K562 (cell line): ENCODE results near the gene TMEM217. TPM values are rescaled to one million over a fixed set of nuclear protein-coding genes. Genes with fewer than 3 reads are reported as not detected.

Source experiments
- FOXM1 ChIP-seq, 2 experiments: fragments of 450-650 bp in 1 of 2; sonication (generic) in 1 of 2; formaldehyde crosslinking in 1 of 2; IDR thresholded peaks; 2 replicates each; pipeline versions ENCODE4 v1.6.1 to v1.9.0; 2017 to 2022; ENCODE audit warnings: low read depth in 2 of 2, mild to moderate bottlenecking in 2 of 2, missing genetic modification reagents in 1 of 2, moderate library complexity in 1 of 2
- FUS ChIP-seq: fragments of 200-400 bp; formaldehyde crosslinking; optimal IDR thresholded peaks from 2 replicates; pipeline ENCODE3; 2017; ENCODE audit warnings: low read depth, low read length
- HEY1 ChIP-seq: fragments of 250-450 bp; sonication (Bioruptor Pico); IDR thresholded peaks from 2 replicates; pipeline ENCODE4 v1.5.0; 2020; ENCODE audit warnings: mild to moderate bottlenecking, moderate library complexity, borderline replicate concordance
- PHB2 ChIP-seq: fragments of 450-650 bp; IDR thresholded peaks from 2 replicates; pipeline ENCODE4 v1.6.1; 2017; ENCODE audit warnings: low read depth
- PHF8 ChIP-seq: fragments of 200-600 bp; sonication (generic); IDR thresholded peaks from 2 replicates; pipeline ENCODE4 v1.6.1; 2012; ENCODE audit warnings: mixed run types, mild to moderate bottlenecking, inconsistent platforms, low read length, moderate library complexity, borderline replicate concordance
- POLR3A ChIP-seq: IDR thresholded peaks from 2 replicates; pipeline ENCODE4 v1.6.1; 2011; ENCODE audit warnings: borderline replicate concordance, mild to moderate bottlenecking, moderate library complexity; ENCODE audit not compliant: insufficient read length, insufficient read depth; ENCODE audit errors: extremely low read depth
- PYGO2 ChIP-seq: fragments of 450-650 bp; IDR thresholded peaks from 2 replicates; pipeline ENCODE4 v1.6.1; 2016; ENCODE audit warnings: mild to moderate bottlenecking, missing genetic modification characterization, moderate library complexity, missing compliant biosample characterization
- RHOXF2B ChIP-seq: fragments of 250-450 bp; sonication (Bioruptor Pico); conservative IDR thresholded peaks from 2 replicates; pipeline ENCODE4 v1.5.1; 2021
- SMAD1 ChIP-seq: fragments of 150-350 bp; IDR thresholded peaks from 2 replicates; pipeline ENCODE4 v1.6.1; 2014; ENCODE audit warnings: low read length, low read depth; ENCODE audit not compliant: partially characterized antibody
- SMARCB1 ChIP-seq: IDR thresholded peaks from 2 replicates; pipeline ENCODE4 v1.6.1; 2011; ENCODE audit warnings: improper control_type of control experiment, low read depth; ENCODE audit not compliant: insufficient read length
- TAF1 ChIP-seq: IDR thresholded peaks from 2 replicates; pipeline ENCODE4 v1.6.1; 2011; ENCODE audit warnings: mild to moderate bottlenecking, low read length, moderate library complexity; ENCODE audit not compliant: insufficient read depth, control insufficient read depth, severe bottlenecking; ENCODE audit errors: extremely low read depth
- ZC3H4 ChIP-seq: sonication (generic); formaldehyde crosslinking; IDR thresholded peaks from 2 replicates; pipeline ENCODE4 v1.9.0; 2021; ENCODE audit warnings: missing genetic modification reagents, borderline replicate concordance
- ZNF212 ChIP-seq: fragments of 450-650 bp; formaldehyde crosslinking; IDR thresholded peaks from 2 replicates; pipeline ENCODE4 v1.4.0; 2020; ENCODE audit warnings: mild to moderate bottlenecking
- ZNF766 ChIP-seq: fragments of 200-800 bp; sonication (Bioruptor generic); conservative IDR thresholded peaks from 2 replicates; pipeline ENCODE4 v1.6.1; 2016; ENCODE audit warnings: missing genetic modification characterization, missing compliant biosample characterization
- ZNF830 ChIP-seq: fragments of 250-450 bp; sonication (Bioruptor Pico); IDR thresholded peaks from 2 replicates; pipeline ENCODE4 v1.5.0; 2021; ENCODE audit warnings: mild to moderate bottlenecking
- polyA plus RNA-seq, 8 experiments: library from polyadenylated mRNA; depleted of rRNA in 4 of 8; stranded (reverse) in 5 of 8; unstranded in 3 of 8; fragments of >200 nt; fragmentation: Nextera tagmentation in 2 of 8; fragmentation: Illumina TruSeq in 1 of 8; extraction: Ambion mirVana in 2 of 8; extraction: Trizol in 1 of 8; gene quantifications; 2 replicates each; pipeline versions ENCODE4 v1.2.1 to v1.2.3, GENCODE V29; 2011 to 2014; ENCODE audit warnings: inconsistent platforms in 1 of 8, missing spikeins in 1 of 8
- total RNA-seq, 7 experiments: library from RNA; depleted of rRNA in 6 of 7; stranded (reverse); fragments of >200 nt in 6 of 7; fragmentation: Illumina TruSeq in 2 of 7; extraction: Trizol in 2 of 7; gene quantifications; 2 replicates each; pipeline versions ENCODE4 v1.2.1 to v1.2.3, GENCODE V29; 2011 to 2021; ENCODE audit warnings: low replicate concordance in 1 of 7
- TF ChIP-seq, protein P1 (sequence below), 2 experiments: fragments of 450-650 bp; conservative IDR thresholded peaks; 2 replicates each; pipeline ENCODE4 v1.6.1; 2017; ENCODE audit warnings: mild to moderate bottlenecking in 2 of 2, moderate library complexity in 2 of 2
- TF ChIP-seq, protein P2 (sequence below): IDR thresholded peaks from 2 replicates; pipeline ENCODE4 v1.6.1; 2011; ENCODE audit warnings: borderline replicate concordance, low read depth, mild to moderate bottlenecking, moderate library complexity, low read length; ENCODE audit not compliant: insufficient read depth, poor library complexity, severe bottlenecking
- TF ChIP-seq, protein P3 (sequence below): fragments of 450-650 bp; IDR thresholded peaks from 2 replicates; pipeline ENCODE4 v1.7.0; 2016; ENCODE audit warnings: borderline replicate concordance
- TF ChIP-seq, protein P4 (sequence below): sonication (generic); formaldehyde crosslinking; IDR thresholded peaks from 2 replicates; pipeline ENCODE4 v1.8.0; 2022; ENCODE audit warnings: mild to moderate bottlenecking, low read depth, missing genetic modification reagents

Gene TMEM217
- total and polyA plus RNA-seq, 9 of the 15 experiments (the other 6 are each of a cell fraction or from before 2014, with no cell fraction given): 1.3 to 8.0 (median 1.9) TPM

DNA sequence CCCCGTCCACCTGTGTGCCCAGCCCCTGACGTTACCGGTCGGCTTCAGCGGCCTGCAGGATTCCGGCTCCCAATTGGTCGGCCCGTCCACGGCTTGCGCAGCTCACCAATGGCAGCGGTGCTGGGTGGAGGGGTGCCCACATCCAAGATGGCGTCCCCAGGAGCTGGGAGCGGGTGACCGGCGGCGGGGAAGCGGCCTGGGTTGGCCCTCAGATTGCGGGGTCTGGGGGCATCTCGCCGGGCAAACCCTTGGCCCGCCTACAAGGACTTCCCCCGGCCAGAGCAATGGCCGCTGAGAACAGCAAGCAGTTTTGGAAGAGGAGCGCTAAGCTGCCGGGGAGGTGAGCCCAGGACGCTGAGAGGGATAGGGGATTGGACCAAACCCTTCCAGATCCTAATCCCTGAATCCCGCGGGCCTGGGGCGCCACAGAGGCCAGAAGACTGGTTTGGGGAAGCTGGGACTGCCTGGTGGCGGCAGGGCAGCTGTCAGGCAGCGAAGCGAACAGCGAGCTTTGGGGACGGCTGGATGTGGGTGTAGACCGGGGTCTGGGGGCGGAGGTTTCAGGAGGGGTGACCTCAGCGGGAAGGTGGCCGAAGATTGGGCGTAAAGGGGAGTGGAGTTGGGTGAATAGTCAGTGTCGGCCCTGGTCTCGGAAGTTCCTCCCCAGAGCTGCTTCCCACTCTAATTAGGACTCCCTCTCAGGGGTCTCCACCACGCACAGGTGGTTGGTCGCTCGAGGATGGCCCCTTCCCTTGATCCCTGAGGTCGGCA lies at the start of gene TMEM217, which contains the start of gene TBC1D22B (continued):
- no peak for TF ChIP-seq SMARCB1
- TF ChIP-seq ZNF212 (CRISPR knock-in tag): no peak
- TF ChIP-seq HEY1 (CRISPR knock-in tag): no peak
- peak; percentile 84; the same call in 1 of the 2 replicates for TF ChIP-seq ZC3H4 (CRISPR knock-in tag)
- TF ChIP-seq PHB2: no peak
- no peak for TF ChIP-seq FOXM1 (IDR thresholded peaks at IDR 0.05; ENCODE audit: low read depth)
- 0 out of 2 replicates have a peak, but pooled peaks have one; percentile 69 for TF ChIP-seq FOXM1 (CRISPR knock-in tag; IDR thresholded peaks at IDR 0.05; ENCODE audit: low read depth)
- TF ChIP-seq, protein P1, sequence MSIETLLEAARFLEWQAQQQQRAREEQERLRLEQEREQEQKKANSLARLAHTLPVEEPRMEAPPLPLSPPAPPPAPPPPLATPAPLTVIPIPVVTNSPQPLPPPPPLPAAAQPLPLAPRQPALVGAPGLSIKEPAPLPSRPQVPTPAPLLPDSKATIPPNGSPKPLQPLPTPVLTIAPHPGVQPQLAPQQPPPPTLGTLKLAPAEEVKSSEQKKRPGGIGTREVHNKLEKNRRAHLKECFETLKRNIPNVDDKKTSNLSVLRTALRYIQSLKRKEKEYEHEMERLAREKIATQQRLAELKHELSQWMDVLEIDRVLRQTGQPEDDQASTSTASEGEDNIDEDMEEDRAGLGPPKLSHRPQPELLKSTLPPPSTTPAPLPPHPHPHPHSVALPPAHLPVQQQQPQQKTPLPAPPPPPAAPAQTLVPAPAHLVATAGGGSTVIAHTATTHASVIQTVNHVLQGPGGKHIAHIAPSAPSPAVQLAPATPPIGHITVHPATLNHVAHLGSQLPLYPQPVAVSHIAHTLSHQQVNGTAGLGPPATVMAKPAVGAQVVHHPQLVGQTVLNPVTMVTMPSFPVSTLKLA (conservative IDR thresholded peaks at IDR 0.05): peak; percentile 14 to 82; a peak in 2 of 4 replicates
- TF ChIP-seq SMAD1: no peak
- TF ChIP-seq ZNF830 (CRISPR knock-in tag): no peak
- TF ChIP-seq, protein P2, sequence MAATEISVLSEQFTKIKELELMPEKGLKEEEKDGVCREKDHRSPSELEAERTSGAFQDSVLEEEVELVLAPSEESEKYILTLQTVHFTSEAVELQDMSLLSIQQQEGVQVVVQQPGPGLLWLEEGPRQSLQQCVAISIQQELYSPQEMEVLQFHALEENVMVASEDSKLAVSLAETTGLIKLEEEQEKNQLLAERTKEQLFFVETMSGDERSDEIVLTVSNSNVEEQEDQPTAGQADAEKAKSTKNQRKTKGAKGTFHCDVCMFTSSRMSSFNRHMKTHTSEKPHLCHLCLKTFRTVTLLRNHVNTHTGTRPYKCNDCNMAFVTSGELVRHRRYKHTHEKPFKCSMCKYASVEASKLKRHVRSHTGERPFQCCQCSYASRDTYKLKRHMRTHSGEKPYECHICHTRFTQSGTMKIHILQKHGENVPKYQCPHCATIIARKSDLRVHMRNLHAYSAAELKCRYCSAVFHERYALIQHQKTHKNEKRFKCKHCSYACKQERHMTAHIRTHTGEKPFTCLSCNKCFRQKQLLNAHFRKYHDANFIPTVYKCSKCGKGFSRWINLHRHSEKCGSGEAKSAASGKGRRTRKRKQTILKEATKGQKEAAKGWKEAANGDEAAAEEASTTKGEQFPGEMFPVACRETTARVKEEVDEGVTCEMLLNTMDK: no peak
- TF ChIP-seq, protein P3, sequence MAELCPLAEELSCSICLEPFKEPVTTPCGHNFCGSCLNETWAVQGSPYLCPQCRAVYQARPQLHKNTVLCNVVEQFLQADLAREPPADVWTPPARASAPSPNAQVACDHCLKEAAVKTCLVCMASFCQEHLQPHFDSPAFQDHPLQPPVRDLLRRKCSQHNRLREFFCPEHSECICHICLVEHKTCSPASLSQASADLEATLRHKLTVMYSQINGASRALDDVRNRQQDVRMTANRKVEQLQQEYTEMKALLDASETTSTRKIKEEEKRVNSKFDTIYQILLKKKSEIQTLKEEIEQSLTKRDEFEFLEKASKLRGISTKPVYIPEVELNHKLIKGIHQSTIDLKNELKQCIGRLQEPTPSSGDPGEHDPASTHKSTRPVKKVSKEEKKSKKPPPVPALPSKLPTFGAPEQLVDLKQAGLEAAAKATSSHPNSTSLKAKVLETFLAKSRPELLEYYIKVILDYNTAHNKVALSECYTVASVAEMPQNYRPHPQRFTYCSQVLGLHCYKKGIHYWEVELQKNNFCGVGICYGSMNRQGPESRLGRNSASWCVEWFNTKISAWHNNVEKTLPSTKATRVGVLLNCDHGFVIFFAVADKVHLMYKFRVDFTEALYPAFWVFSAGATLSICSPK: no peak
- no peak for TF ChIP-seq PYGO2 (tag)
- TF ChIP-seq, protein P4, sequence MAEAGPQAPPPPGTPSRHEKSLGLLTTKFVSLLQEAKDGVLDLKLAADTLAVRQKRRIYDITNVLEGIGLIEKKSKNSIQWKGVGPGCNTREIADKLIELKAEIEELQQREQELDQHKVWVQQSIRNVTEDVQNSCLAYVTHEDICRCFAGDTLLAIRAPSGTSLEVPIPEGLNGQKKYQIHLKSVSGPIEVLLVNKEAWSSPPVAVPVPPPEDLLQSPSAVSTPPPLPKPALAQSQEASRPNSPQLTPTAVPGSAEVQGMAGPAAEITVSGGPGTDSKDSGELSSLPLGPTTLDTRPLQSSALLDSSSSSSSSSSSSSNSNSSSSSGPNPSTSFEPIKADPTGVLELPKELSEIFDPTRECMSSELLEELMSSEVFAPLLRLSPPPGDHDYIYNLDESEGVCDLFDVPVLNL: 0 out of 2 replicates have a peak, but pooled peaks have one; percentile 19
- TF ChIP-seq RHOXF2B: no peak
- TF ChIP-seq PHF8: peak; percentile 88
- no peak for TF ChIP-seq POLR3A
- 0 out of 2 replicates have a peak, but pooled peaks have one; percentile 37 for TF ChIP-seq ZNF766
- TF ChIP-seq FUS: no peak
- TF ChIP-seq TAF1: peak; percentile 82
